ENCODE results near the gene ZBTB40.

DNA sequence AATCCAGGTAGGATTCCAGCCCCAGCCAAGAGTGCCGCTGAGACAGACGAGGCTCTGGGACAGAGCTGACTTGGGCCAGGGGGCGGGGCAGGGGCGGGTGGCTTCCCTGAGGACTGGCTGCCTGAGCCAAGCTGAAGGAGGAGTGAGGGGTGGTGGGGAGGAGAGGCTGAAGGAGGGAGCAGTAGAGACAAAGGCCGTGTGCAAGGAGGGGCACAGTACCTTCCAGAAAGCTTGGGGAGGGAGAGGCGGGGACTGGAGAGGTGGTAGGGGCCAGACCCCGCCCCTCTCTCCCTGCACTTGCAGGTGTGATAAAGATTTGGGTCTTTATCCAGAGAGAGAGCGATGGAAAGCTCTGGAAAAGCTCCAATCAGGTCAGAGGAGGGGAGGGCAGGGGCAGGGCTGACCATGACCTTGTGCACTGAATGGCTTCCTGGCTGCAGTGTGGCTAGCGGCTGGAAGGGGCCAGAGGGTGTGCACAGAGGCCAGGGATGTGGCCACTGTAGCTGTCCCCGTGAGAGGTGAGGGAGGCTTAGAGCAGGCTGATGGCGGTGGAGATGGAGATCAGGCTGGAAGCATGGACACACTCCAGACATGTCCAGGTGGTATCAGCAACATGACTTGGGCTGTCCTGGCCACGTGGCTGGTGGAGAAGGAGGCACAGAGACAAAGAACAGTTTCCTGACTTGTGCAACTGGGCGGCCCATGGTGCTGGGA is 104.9 kb downstream of the ZBTB40 start:
- TF ChIP-seq EP300 (IDR thresholded peaks at IDR 0.05) = no peak
- TF ChIP-seq, protein P1, sequence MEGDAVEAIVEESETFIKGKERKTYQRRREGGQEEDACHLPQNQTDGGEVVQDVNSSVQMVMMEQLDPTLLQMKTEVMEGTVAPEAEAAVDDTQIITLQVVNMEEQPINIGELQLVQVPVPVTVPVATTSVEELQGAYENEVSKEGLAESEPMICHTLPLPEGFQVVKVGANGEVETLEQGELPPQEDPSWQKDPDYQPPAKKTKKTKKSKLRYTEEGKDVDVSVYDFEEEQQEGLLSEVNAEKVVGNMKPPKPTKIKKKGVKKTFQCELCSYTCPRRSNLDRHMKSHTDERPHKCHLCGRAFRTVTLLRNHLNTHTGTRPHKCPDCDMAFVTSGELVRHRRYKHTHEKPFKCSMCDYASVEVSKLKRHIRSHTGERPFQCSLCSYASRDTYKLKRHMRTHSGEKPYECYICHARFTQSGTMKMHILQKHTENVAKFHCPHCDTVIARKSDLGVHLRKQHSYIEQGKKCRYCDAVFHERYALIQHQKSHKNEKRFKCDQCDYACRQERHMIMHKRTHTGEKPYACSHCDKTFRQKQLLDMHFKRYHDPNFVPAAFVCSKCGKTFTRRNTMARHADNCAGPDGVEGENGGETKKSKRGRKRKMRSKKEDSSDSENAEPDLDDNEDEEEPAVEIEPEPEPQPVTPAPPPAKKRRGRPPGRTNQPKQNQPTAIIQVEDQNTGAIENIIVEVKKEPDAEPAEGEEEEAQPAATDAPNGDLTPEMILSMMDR (IDR thresholded peaks at IDR 0.05) = no peak
